Hypothalamus (tissue), 51 donors: ENCODE measurements around the gene TCF12.

ENCODE experiments used
- DNase-seq, 51 donors: peaks; one replicate each; lab custom pipeline; 2025; lab: John Stamatoyannopoulos, UW

The TCF12 gene

DNA sequence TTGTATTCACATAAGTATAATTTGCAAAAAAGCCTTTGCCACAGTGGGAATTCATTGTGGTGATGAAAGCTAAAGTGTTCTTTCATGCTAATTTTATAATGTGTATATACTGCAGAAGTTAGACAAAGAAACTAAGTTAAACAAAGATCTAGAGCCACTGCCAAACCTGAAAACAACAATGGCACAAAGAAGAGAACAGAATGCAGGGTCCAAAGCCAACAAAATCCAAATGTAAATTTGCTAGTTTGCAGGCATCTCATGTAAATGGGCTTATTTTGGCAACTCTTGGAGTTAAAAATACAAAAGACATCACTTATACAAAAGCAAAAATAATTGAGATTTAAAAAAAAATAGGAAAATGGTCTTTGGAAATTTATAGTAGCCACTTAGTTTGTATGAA is 123.0 kb downstream of the TCF12 start:
- DNase-seq = peak in 2 of 51 donors; percentile 19 to 52

- no peak for DNase-seq
Measured at GRCh38 chr15:57044072-57044702, 125.7 kb downstream of the TCF12 start.

- peak in 1 of 51 donors; percentile 18 for DNase-seq
Measured at GRCh38 chr15:57044970-57045369, 126.5 kb downstream of the TCF12 start.

GRCh38 chr15:57045741-57046382 is 127.4 kb downstream of the TCF12 start:
- DNase-seq = no peak

DNA sequence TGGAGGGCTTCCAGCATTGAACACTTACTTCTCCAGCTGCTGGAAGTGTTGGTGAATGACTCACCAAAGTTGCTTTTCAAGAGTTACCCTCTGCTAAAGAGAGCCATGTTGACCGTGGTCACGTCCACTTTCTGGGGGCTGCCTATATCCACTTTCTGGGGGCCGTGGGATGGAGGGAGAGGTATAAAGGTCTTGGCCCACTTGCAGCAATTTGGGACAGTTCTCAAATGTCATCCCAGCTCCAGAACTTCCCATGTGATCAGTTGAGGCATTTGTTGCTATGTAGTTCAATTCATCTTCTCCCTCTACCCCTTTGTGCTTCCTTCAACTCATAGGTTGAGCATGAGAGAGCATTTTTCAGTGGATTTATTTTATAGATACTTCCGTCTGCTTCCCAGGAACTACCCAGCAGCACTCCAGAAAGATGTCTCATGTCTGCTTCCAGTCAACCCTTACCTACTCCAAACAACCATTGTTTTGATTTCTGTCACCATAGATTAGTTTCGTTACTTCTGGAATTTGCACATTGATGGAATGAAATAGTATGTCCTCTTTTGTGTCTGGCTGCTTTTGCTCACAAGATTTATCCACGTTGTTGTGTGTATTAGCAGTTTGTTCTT is 130.6 kb downstream of the TCF12 start:
- no peak for DNase-seq

DNA sequence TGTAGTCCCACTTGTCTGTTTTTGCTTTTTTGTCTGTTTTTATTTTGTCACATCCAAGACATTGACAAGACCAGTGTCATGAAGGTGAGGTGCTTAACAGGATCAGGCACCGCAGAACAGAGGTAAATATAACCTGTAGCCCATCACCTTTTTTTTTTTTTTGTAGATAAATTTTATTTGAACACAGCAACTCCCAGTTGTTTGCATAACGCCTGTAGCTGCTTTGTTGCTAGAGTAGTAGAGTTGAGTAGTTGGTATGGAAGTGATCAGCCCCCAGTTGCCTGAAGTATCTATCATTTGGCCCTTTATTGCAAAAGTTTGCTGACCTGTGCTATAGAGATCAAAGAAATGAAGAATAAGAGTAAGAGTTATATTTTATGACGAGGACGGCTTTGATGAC is 135.0 kb downstream of the TCF12 start:
- DNase-seq = no peak

GRCh38 chr15:57054204-57054750 is 135.8 kb downstream of the TCF12 start:
- peak in 1 of 51 donors; percentile 9 for DNase-seq

GRCh38 chr15:57056357-57056756 is 137.9 kb downstream of the TCF12 start:
- no peak for DNase-seq

- no peak for DNase-seq
Measured at GRCh38 chr15:57057134-57057930, 138.9 kb downstream of the TCF12 start.

DNA sequence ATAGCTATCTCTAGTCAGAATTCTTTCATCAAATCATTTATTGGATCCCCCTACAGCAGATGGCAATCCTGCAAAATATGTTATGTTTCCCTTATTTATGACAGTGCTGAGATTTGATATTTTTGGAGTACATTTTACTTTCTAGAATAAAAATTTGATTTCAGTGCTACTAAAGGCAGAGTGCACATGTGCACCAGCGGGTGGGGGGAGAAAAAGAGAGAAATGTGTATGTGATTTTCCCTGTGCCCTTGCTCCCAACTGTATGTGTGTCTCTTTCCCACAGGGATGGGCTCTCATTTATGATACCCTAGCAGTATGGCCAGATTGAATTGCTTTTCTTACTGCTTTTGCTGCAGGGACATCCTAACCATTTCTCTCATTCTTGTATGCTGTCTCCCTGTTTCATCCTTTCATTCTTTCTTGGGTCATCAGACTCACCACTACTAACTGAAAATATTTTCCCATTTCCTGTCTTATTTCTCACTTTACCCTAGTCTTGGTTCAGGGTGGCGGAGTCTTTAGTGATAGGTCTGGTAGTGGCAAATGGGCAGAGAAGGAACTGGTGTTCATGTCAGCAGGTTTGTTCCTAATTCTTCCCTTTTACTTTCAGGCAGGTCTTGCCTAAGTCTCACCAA is 140.7 kb downstream of the TCF12 start:
- DNase-seq = peak in 1 of 51 donors; percentile 43

DNA sequence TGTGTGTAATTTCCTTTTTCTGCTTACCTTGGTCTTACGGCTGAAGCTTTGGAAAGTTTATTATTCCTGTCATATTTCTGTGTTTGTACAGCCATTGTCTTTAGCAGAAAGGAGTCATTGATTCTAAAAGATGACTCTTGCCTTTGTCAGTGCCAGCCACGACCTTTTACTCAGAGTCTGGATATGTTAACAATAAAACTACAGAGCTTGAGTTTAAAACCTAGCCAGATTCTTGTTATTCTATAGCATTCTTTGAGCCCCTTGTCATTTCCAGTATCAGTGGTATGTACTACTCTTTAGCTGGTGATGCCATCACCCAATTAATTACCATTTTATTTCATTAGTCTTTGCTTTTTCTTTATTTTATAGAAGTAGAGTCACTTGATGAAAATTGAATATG is 142.4 kb downstream of the TCF12 start:
- peak in 16 of 51 donors; percentile 5 to 63 (median 20) for DNase-seq

- no peak for DNase-seq
Measured at GRCh38 chr15:57061281-57061680, 142.8 kb downstream of the TCF12 start.

GRCh38 chr15:57061696-57062095 is 143.3 kb downstream of the TCF12 start:
- no peak for DNase-seq

GRCh38 chr15:57064033-57064432 is 145.6 kb downstream of the TCF12 start:
- no peak for DNase-seq

DNA sequence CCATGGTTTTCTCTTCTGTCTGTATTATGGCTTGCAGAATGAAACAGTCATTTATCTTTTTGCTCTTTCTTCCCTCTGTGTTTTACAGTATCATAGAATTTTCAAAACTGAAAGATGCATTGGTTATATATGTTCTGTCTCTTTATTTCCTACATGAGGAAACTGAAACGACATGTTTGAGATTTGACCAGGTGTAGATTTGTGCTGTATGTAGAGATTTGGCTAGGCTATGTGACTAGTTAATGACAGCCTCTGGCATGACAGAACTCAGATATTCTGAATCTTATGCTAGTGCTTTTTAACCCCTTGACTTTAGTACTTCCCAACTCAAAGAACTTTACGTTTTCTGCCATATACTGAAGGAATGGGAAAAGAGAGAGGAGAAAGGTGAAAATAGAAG is 151.0 kb downstream of the TCF12 start:
- DNase-seq = no peak

DNA sequence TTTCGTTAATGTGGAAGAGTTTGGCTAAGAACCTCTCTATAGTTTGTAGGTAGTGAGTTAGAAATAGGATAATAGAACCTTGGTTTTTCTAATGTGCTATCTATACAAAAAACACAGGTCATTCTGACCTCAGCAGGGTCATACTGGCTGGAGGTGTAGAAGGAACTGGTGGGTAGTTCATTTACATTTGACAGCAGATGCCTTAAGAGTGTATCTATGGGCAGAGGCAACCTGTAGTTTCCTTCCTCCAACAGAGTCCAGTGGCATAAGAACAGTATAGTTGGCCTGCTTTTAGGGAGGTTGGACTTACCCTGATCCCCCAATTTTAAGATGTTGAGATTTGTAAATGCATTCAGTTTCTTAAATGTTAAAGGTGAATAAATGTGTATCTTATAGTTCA is 152.2 kb downstream of the TCF12 start:
- DNase-seq = no peak

DNA sequence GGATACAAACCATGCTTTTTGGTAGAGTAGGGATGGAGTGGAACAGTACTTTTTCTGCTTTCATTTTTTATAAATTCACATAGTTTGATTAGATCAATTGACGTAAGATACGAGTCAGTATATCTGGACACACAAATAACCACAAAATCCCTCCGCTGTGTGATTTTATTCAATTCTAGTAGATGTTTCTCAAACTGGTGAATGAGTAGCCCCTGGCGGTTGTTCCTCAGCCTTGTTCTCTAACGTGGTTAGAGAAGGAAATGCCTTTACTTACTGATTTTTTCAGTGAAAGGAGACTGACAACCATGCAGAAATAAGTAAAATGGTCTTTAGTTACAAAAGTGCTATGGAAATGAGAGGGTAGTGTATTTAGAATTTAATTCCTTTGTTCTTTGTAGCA is 161.0 kb downstream of the TCF12 start:
- DNase-seq = peak in 14 of 51 donors; percentile 6 to 52 (median 14)

GRCh38 chr15:57079931-57080620 is 161.6 kb downstream of the TCF12 start:
- DNase-seq = peak in 2 of 51 donors; percentile 24 to 76

GRCh38 chr15:57082054-57082728 is 163.7 kb downstream of the TCF12 start:
- DNase-seq = no peak
